ENCODE measurements around the gene ZMYND10.

ZMYND10 gene

GRCh38 chr3:50342813-50343633 is 2.5 kb downstream of the ZMYND10 start:
- DNase-seq: no peak

GRCh38 chr3:50341996-50342650 is 3.4 kb downstream of the ZMYND10 start:
- no peak for DNase-seq

GRCh38 chr3:50341537-50341936 is 4.0 kb downstream of the ZMYND10 start:
- no peak for DNase-seq

- no peak for DNase-seq
Observed at GRCh38 chr3:50340448-50341329, 4.8 kb downstream of the ZMYND10 start, which contains the start of gene RASSF1. Gene RASSF1 (minus strand): TSS chr3:50340836. CDS start chr3:50340805, 31 bp downstream.

GRCh38 chr3:50340147-50340447 is 5.4 kb downstream of the ZMYND10 start:
- DNase-seq: no peak

- DNase-seq: no peak
Observed at GRCh38 chr3:50339485-50340146, 5.9 kb downstream of the ZMYND10 start.

- no peak for DNase-seq
Observed at GRCh38 chr3:50338965-50339364, 6.6 kb downstream of the ZMYND10 start.

- DNase-seq: peak; percentile 93 to 96
Observed at GRCh38 chr3:50337175-50337861, 8.2 kb downstream of the ZMYND10 start.

GRCh38 chr3:50336452-50337174 is 8.9 kb downstream of the ZMYND10 start:
- no peak for DNase-seq

GRCh38 chr3:50334339-50335075 is 11.0 kb downstream of the ZMYND10 start:
- no peak for DNase-seq

- DNase-seq: no peak
Observed at GRCh38 chr3:50333744-50334328, 11.7 kb downstream of the ZMYND10 start.

- no peak for DNase-seq
Observed at GRCh38 chr3:50331364-50331907, 14.1 kb downstream of the ZMYND10 start.

- DNase-seq: no peak
Observed at GRCh38 chr3:50330330-50330729, 15.2 kb downstream of the ZMYND10 start.

GRCh38 chr3:50327943-50328691 is 17.4 kb downstream of the ZMYND10 start, which contains the start of gene TUSC2:
Gene TUSC2 (minus strand): TSS chr3:50328223. CDS start chr3:50328099, 124 bp downstream.
- peak; percentile 61 to 85 for DNase-seq

GRCh38 chr3:50327129-50327528 is 18.4 kb downstream of the ZMYND10 start:
- DNase-seq: no peak

GRCh38 chr3:50326182-50326541 is 19.4 kb downstream of the ZMYND10 start:
- DNase-seq: no peak

GRCh38 chr3:50325497-50326181 is 19.9 kb downstream of the ZMYND10 start:
- no peak for DNase-seq

GRCh38 chr3:50325113-50325480 is 20.4 kb downstream of the ZMYND10 start:
- DNase-seq: no peak

Measured in cerebellar nuclear complex (tissue), 1 donor.